ENCODE measurements around the gene DNER.

- TF ChIP-seq POLR2A (IDR thresholded peaks at IDR 0.05; ENCODE audit: low read depth, low read length) (no peak), FOXM1 (IDR thresholded peaks at IDR 0.05; ENCODE audit: low read depth, low read length) (no peak), CTCF (IDR thresholded peaks at IDR 0.05 in 2 of 3, conservative IDR thresholded peaks at IDR 0.05 in 1 of 3; ENCODE audit: control insufficient read depth in 2 of 3, extremely low read depth in 1 of 3, insufficient read depth in 1 of 3, low read depth in 3 of 3, low read length in 3 of 3) (no peak), HCFC1 (IDR thresholded peaks at IDR 0.05; ENCODE audit: low read length) (no peak)
These were observed 296.4 kb downstream of the DNER start for GRCh38 chr2:229417916-229418315.
